Calu3 (cell line): ENCODE data around the gene SLC37A4. TPM values are rescaled to one million over a fixed set of nuclear protein-coding genes. Genes with fewer than 3 reads are reported as not detected.

Source experiments
- BruUV-seq: library from RNA; stranded (reverse); fragments of 400-500 nt; replicated peaks from 2 replicates; lab custom pipeline; 2021; lab: Mats Ljungman, UMichigan
- CTCF ChIA-PET: fragments of 300-600 bp; sonication (Branson Sonifier 250); formaldehyde crosslinking; loops from one replicate; lab custom pipeline; 2022; ENCODE audit warnings: antibody characterized with exemption; lab: Charles Lee
- DNase-seq: peaks from one replicate; pipeline ENCODE4 v3.0.0; 2022
- H3K27ac Mint-ChIP-seq: one replicate; pipeline ENCODE4 v1.8.0; 2022; ENCODE audit warnings: mixed read lengths; ENCODE audit not compliant: unreplicated experiment
- H3K27me3 Mint-ChIP-seq: one replicate; pipeline ENCODE4 v1.8.0; 2022; ENCODE audit warnings: mixed read lengths; ENCODE audit not compliant: unreplicated experiment
- H3K36me3 Mint-ChIP-seq: one replicate; pipeline ENCODE4 v1.8.0; 2022; ENCODE audit warnings: mild to moderate bottlenecking, moderate library complexity, mixed read lengths; ENCODE audit not compliant: insufficient read depth, unreplicated experiment
- H3K4me1 Mint-ChIP-seq: one replicate; pipeline ENCODE4 v1.8.0; 2022; ENCODE audit warnings: mild to moderate bottlenecking, low read depth, mixed read lengths; ENCODE audit not compliant: unreplicated experiment
- H3K4me3 Mint-ChIP-seq: one replicate; pipeline ENCODE4 v1.8.0; 2022; ENCODE audit warnings: mild to moderate bottlenecking, low read depth, moderate library complexity, mixed read lengths; ENCODE audit not compliant: unreplicated experiment
- H3K9me3 Mint-ChIP-seq: one replicate; pipeline ENCODE4 v1.8.0; 2022; ENCODE audit warnings: low read depth, mixed read lengths; ENCODE audit not compliant: unreplicated experiment
- intact Hi-C: fragments of 100-400 bp; cut with micrococcal nuclease; formaldehyde crosslinking; loops from one replicate; pipeline ENCODE4 v1.10.0; 2022; ENCODE audit not compliant: unreplicated experiment
- total RNA-seq: library from RNA; stranded (reverse); gene quantifications from 2 replicates; pipeline ENCODE4 v1.2.3, GENCODE V29; 2022
- TF ChIP-seq, protein P1 (sequence below): fragments of 200-600 bp; IDR thresholded peaks from one replicate; pipeline ENCODE4 v1.8.0; 2022; ENCODE audit warnings: antibody characterized with exemption; ENCODE audit not compliant: unreplicated experiment

SLC37A4 gene
- total RNA-seq, 1 experiment from 2014 or later: 21.2 TPM

DNA sequence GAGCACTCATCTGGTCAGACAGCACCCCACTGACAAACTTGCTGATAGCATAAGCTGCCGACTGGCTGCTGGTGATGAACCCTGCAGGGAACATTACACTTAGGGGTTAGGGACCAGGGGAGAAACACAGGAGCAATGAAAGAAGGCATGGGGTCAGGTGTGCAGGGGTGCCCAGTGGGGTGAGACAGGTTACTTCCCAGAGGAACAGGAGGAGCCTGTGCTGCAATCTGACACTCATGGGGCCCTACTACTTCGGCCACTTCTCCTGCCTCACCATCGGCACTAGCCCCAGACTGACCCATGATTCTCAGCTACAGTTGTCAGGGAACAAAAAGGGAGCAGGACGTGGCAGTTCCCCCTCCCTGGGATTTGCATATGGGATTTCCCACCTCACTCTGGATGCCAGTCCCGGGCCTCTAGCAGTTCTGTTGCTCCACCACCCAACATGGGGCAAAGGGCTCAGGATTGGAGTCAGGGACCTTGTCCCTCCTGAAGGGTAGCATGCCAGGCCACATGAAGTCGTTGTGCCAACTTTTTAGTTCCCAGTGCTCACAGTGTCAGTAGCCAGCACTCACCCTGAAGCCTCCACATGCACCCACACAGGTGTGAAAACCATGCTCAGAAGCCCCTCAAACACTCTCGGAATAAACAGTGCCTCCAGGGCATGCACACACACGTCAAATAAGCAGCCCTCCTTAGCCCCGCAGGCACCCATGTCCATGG is 2.2 kb downstream of the SLC37A4 start:
- CTCF ChIA-PET: no interaction called here
- peaks cover 29% of the 10 kb centered on the region for H3K36me3 Mint-ChIP-seq
- TF ChIP-seq, protein P1, sequence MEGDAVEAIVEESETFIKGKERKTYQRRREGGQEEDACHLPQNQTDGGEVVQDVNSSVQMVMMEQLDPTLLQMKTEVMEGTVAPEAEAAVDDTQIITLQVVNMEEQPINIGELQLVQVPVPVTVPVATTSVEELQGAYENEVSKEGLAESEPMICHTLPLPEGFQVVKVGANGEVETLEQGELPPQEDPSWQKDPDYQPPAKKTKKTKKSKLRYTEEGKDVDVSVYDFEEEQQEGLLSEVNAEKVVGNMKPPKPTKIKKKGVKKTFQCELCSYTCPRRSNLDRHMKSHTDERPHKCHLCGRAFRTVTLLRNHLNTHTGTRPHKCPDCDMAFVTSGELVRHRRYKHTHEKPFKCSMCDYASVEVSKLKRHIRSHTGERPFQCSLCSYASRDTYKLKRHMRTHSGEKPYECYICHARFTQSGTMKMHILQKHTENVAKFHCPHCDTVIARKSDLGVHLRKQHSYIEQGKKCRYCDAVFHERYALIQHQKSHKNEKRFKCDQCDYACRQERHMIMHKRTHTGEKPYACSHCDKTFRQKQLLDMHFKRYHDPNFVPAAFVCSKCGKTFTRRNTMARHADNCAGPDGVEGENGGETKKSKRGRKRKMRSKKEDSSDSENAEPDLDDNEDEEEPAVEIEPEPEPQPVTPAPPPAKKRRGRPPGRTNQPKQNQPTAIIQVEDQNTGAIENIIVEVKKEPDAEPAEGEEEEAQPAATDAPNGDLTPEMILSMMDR: no peak
- DNase-seq: peak; percentile 8
- no peaks in the 10 kb centered on the region for H3K27me3 Mint-ChIP-seq
- peaks cover 24% of the 10 kb centered on the region for H3K4me1 Mint-ChIP-seq
- peak overlapping the region; percentile 76 for H3K4me3 Mint-ChIP-seq
- intact Hi-C loops: no loop called here
- H3K9me3 Mint-ChIP-seq: no peaks in the 10 kb centered on the region
- no peak overlapping the region for H3K27ac Mint-ChIP-seq
- no TSS peak for BruUV-seq

- no TSS peak for BruUV-seq
Measured at GRCh38 chr11:119027561-119028345, 2.9 kb downstream of the SLC37A4 start.

GRCh38 chr11:119026970-119027369 is 3.7 kb downstream of the SLC37A4 start:
- Mint-ChIP-seq H3K27me3 (no peaks in the 10 kb centered on the region), H3K9me3 (no peaks in the 10 kb centered on the region), H3K4me3 (no peak overlapping the region), H3K4me1 (peaks cover 24% of the 10 kb centered on the region), H3K27ac (no peak overlapping the region), H3K36me3 (peaks cover 36% of the 10 kb centered on the region)
- BruUV-seq: no TSS peak
- TF ChIP-seq, protein P1: no peak
- intact Hi-C loops: no loop called here
- CTCF ChIA-PET: no interaction called here
- no peak for DNase-seq

More at GRCh38 chr11:119027561-119028345, 2.9 kb downstream of the SLC37A4 start:
- Mint-ChIP-seq H3K27me3 (no peaks in the 10 kb centered on the region), H3K9me3 (no peaks in the 10 kb centered on the region), H3K4me3 (peak overlapping the region; percentile 17), H3K4me1 (peaks cover 24% of the 10 kb centered on the region), H3K36me3 (peaks cover 36% of the 10 kb centered on the region), H3K27ac (no peak overlapping the region)
- TF ChIP-seq, protein P1: no peak
- no peak for DNase-seq
- CTCF ChIA-PET: no interaction called here
- intact Hi-C loops: no loop called here

- Mint-ChIP-seq H3K27ac (no peak overlapping the region), H3K36me3 (peaks cover 36% of the 10 kb centered on the region), H3K9me3 (no peaks in the 10 kb centered on the region), H3K4me1 (peaks cover 24% of the 10 kb centered on the region), H3K27me3 (no peaks in the 10 kb centered on the region), H3K4me3 (no peak overlapping the region)
- DNase-seq: no peak
- TF ChIP-seq, protein P1: no peak
- intact Hi-C loops: no loop called here
- no TSS peak for BruUV-seq
- CTCF ChIA-PET: no interaction called here
Measured at GRCh38 chr11:119025978-119026766, 4.5 kb downstream of the SLC37A4 start.
